ENCODE data around the gene HGFAC. TPM values are rescaled to one million over a fixed set of nuclear protein-coding genes. Genes with fewer than 3 reads are reported as not detected.

HGFAC gene
- total and polyA plus RNA-seq, 4 donors: 0.24 to 2.6 (median 0.37) TPM

GRCh38 chr4:3475713-3476260 is 34.0 kb downstream of the HGFAC start:
- Histone ChIP-seq H3K27me3 (ENCODE audit: control insufficient read depth in 3 of 3, insufficient read depth in 3 of 3, low read length in 2 of 3) (no peaks in the 10 kb centered on the region), H3K9ac (ENCODE audit: insufficient read depth in 1 of 2, low read length in 2 of 2) (no peak overlapping the region), H3K27ac (ENCODE audit: low read depth in 1 of 2, low read length in 1 of 2) (no peak overlapping the region), H3K4me1 (ENCODE audit: control insufficient read depth in 5 of 5, insufficient read depth in 5 of 5, low read length in 5 of 5) (peaks cover 0 to under 1% (median 0%) of the 10 kb centered on the region in 5 donors), H3K36me3 (ENCODE audit: control insufficient read depth in 4 of 4, insufficient read depth in 4 of 4, low read length in 4 of 4) (no peaks in the 10 kb centered on the region), H3K4me3 (no peak overlapping the region), H3K9me3 (ENCODE audit: control insufficient read depth in 4 of 4, insufficient read depth in 3 of 4, low read length in 3 of 4) (no peaks in the 10 kb centered on the region)
- no peak for ATAC-seq (ENCODE audit: insufficient read depth, low FRiP score)
- no peak for TF ChIP-seq CTCF (IDR thresholded peaks at IDR 0.05; ENCODE audit: control extremely low read depth, extremely low read depth)
- WGBS, 2 donors: 79% methylated on average over 16 to 22 of the region's 22 CpGs
- DNase-seq: no peak

- no peak overlapping the region for H3K4me3 ChIP-seq
- DNase-seq (no peak), ATAC-seq (ENCODE audit: insufficient read depth, low FRiP score) (no peak)
- H3K9ac ChIP-seq (ENCODE audit: insufficient read depth in 1 of 2, low read length in 2 of 2): no peak overlapping the region
- H3K9me3 ChIP-seq (ENCODE audit: control insufficient read depth in 4 of 4, insufficient read depth in 3 of 4, low read length in 3 of 4): no peaks in the 10 kb centered on the region
- TF ChIP-seq CTCF (IDR thresholded peaks at IDR 0.05; ENCODE audit: control extremely low read depth, extremely low read depth): no peak
- no peaks in the 10 kb centered on the region for H3K36me3 ChIP-seq (ENCODE audit: control insufficient read depth in 4 of 4, insufficient read depth in 4 of 4, low read length in 4 of 4)
- H3K27ac ChIP-seq (ENCODE audit: low read depth in 1 of 2, low read length in 1 of 2): no peak overlapping the region
- no peaks in the 10 kb centered on the region for H3K27me3 ChIP-seq (ENCODE audit: control insufficient read depth in 3 of 3, insufficient read depth in 3 of 3, low read length in 2 of 3)
- H3K4me1 ChIP-seq (ENCODE audit: control insufficient read depth in 5 of 5, insufficient read depth in 5 of 5, low read length in 5 of 5): peaks cover 0 to 6% (median 0%) of the 10 kb centered on the region in 5 donors
- 91% methylated on average over 22 of the region's 22 CpGs for WGBS, 2 donors
These were observed 34.6 kb downstream of the HGFAC start for GRCh38 chr4:3476341-3476747.

GRCh38 chr4:3476936-3477749 is 35.4 kb downstream of the HGFAC start:
- Histone ChIP-seq H3K27ac (ENCODE audit: low read depth in 1 of 2, low read length in 1 of 2) (no peak overlapping the region), H3K36me3 (ENCODE audit: control insufficient read depth in 4 of 4, insufficient read depth in 4 of 4, low read length in 4 of 4) (no peaks in the 10 kb centered on the region), H3K27me3 (ENCODE audit: control insufficient read depth in 3 of 3, insufficient read depth in 3 of 3, low read length in 2 of 3) (no peaks in the 10 kb centered on the region), H3K9ac (ENCODE audit: insufficient read depth in 1 of 2, low read length in 2 of 2) (no peak overlapping the region), H3K9me3 (ENCODE audit: control insufficient read depth in 4 of 4, insufficient read depth in 3 of 4, low read length in 3 of 4) (no peaks in the 10 kb centered on the region), H3K4me1 (ENCODE audit: control insufficient read depth in 5 of 5, insufficient read depth in 5 of 5, low read length in 5 of 5) (peaks cover 0 to 7% (median 0%) of the 10 kb centered on the region in 5 donors), H3K4me3 (no peak overlapping the region)
- 90% methylated on average over 27 of the region's 27 CpGs for WGBS, 2 donors
- DNase-seq: no peak
- TF ChIP-seq CTCF (IDR thresholded peaks at IDR 0.05; ENCODE audit: control extremely low read depth, extremely low read depth): no peak
- ATAC-seq (ENCODE audit: insufficient read depth, low FRiP score): no peak

Data from lung (tissue), 12 donors.